Measurements from ENCODE around the gene ZNF559.

DNA sequence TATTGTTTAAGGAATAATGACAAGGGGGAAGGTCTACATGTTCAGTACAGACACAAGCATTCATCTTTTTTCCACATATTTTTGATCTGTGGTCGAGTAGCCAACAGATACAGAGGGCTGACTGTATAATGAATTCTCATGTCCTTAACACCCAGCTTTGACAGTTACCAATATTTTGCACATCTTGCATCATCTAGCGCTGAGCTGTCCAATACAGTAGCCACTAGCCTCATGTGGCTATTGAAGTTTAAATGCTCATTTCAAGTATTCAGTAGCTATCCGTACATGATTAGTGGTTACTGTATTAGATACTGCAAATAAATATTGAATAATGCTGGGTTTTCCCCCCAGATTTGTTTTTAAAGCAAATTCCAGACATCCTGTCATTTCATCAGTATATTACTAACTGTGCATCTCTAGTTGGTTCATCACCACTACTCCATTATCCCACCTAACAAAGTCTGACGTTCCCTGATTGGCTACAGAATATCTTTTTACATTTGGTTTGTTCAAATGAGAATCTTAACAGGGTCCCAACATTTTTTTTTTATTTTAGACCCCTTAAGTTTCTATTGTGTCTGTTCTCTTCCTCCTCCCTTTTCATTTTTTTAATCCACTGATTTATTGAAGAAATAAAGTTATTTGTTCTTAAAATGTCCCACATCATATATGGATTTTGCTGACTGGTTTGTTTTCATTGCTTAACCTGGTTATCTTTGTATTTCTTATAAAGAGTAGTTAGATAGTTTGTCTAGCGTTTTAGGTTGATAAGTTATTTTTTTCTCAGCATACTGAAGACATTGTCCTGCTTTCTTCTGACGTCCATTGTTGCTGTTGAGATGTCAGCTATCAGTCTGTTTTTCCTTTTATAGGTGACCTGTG, 47.0 kb downstream of the ZNF559 start:
- TF ChIP-seq, protein P1, sequence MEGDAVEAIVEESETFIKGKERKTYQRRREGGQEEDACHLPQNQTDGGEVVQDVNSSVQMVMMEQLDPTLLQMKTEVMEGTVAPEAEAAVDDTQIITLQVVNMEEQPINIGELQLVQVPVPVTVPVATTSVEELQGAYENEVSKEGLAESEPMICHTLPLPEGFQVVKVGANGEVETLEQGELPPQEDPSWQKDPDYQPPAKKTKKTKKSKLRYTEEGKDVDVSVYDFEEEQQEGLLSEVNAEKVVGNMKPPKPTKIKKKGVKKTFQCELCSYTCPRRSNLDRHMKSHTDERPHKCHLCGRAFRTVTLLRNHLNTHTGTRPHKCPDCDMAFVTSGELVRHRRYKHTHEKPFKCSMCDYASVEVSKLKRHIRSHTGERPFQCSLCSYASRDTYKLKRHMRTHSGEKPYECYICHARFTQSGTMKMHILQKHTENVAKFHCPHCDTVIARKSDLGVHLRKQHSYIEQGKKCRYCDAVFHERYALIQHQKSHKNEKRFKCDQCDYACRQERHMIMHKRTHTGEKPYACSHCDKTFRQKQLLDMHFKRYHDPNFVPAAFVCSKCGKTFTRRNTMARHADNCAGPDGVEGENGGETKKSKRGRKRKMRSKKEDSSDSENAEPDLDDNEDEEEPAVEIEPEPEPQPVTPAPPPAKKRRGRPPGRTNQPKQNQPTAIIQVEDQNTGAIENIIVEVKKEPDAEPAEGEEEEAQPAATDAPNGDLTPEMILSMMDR (IDR thresholded peaks at IDR 0.05): no peak
- TF ChIP-seq POLR2A (IDR thresholded peaks at IDR 0.05): no peak

Data from heart left ventricle (tissue), 13 donors.